DMS153 treated with DMSO at 0.1 percent for 48 hours (cell line): Measurements from ENCODE around the gene SNRPB.
A peak's percentile ranks its signal among the peaks of the same experiment; 100 is the strongest.
"Not testable (repeated sequence)": the region's sequence is repeated elsewhere in the genome, so short reads cannot be mapped to it uniquely, and the experiment has no call there.

Experiments
- DNase-seq: peaks from one replicate; lab custom pipeline; 2025; ENCODE audit not compliant: unreplicated experiment; lab: John Stamatoyannopoulos, UW

SNRPB gene

GRCh38 chr20:2470423-2471193 is at the start of gene SNRPB:
Gene SNRPB, minus strand, starts transcription at chr20:2470789. Its CDS starts 99 bp downstream, at chr20:2470690.
- DNase-seq: peak; percentile 96

- no peak for DNase-seq
Measured at GRCh38 chr20:2519115-2519809, 48.7 kb upstream of the SNRPB start.

DNA sequence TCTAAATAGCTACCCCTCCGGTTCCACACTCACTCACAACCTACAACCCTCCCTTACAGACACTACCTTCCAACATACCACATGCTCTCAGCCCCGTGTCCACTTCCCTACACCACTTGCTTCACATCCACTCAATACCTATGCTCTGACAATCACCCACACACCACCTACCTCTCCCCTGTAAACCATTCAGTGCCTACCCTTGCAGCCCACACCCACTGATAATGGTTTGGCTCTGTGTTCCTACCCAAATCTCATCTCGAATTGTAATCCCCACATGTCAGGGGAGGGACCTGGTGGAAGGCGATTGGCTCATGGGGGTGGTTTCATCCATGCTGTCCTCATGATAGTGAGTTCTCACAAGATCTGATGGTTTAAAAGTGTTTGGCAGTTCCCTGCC is 48.0 kb upstream of the SNRPB start:
- no peak for DNase-seq

- DNase-seq: no peak
Measured at GRCh38 chr20:2518096-2518495, 47.5 kb upstream of the SNRPB start.

DNA sequence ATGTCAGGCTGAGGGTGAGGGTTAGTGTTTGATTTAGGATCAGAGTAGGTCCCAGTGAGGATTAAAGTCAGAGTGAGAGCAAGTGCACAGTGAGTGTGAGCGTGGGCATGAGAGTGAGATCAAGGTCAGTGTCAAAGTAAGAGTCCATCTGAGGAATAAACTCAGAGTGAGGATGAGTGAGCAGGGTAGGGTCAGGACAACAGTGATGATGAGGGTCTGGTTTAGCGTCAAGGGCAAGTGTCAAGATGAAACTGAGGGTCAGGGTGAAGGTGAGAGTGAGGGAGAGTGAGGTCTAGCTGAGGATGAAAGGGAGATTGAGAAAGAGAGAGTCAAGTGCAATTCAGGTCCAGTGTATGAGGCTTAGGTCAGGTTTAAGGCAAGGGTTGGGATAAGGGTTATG is 45.8 kb upstream of the SNRPB start:
- DNase-seq: no peak

DNA sequence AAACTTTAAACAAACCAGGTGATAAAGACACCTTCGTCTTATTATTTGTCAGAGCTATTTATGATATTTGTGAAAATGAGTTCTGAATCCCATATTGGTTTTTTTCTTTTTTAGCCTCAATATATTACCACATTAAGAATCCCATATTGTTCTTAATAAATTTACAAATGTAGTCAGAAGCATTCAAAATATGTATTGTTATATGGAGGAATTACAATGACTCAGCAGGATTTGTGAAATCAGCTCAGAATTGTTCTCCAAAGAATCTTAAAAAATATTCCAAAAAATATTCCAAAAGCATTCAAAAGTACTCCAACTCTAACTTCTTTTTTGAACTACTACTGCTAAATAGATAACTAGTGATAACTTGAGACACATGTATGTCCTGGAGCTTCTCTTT is 44.6 kb upstream of the SNRPB start:
- DNase-seq: no peak

GRCh38 chr20:2509794-2510193 is 39.2 kb upstream of the SNRPB start:
- DNase-seq: no peak

- no peak for DNase-seq
Measured at GRCh38 chr20:2509468-2509781, 38.8 kb upstream of the SNRPB start.

DNA sequence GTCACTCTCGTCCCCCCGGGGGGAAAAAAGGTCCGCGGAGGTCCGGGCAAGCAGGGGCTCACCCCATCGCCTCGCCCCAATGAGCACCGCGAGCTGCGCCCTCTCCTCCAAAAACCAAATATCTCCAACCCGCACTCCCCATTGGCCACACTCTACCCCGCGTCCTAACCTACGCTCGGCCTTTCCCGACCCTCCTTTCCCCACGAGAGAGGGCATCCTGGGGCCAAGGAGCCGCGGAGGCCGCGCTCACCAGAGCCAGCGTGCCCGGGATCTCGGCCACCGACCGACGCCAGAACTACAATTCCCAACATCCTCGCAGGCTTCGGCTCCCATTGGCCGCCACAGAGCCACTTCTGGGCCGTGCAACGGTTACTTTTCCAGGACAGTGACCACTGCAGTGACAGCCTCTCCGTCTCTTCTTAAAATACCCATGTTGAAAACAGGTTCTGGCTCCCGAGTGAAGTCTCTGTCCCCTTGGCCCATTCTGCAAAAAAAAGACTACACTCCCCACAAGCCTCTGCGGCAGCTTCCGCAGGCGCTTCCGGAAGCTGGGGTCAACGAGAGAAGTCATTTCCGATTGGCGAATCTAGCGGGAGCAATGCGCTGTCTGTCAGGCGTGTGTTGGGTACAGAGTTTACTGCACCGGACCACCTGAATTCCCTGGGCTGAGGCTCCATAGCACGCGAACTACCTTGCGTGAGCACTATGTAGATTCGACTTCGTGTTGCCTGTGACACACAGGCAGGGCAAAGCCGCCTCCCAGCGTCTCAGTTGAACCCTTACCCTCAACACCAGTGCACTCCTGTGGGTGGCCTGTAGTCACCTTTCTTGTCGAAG is 38.3 kb upstream of the SNRPB start, which contains the start of gene ZNF343:
ZNF343 (minus strand) TSS at position 285 of the 837 bp plus-strand sequence. CDS start 15,020 bp downstream, outside the sequence.
- peak; percentile 70 for DNase-seq

- DNase-seq: no peak
Measured at GRCh38 chr20:2507875-2508630, 37.5 kb upstream of the SNRPB start.

GRCh38 chr20:2507464-2507863 is 36.9 kb upstream of the SNRPB start:
- no peak for DNase-seq

DNA sequence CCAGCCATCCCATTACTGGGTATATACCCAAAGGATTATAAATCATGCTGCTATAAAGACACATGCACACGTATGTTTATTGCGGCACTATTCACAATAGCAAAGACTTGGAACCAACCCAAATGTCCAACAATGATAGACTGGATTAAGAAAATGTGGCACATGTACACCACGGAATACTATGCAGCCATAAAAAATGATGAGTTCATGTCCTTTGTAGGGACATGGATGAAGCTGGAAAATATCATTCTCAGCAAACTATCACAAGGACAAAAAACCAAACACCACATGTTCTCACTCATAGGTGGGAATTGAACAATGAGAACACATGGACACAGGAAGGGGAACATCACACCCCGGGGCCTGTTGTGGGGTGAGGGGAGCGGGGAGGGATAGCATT is 35.8 kb upstream of the SNRPB start:
- not testable (repeated sequence) for DNase-seq

DNA sequence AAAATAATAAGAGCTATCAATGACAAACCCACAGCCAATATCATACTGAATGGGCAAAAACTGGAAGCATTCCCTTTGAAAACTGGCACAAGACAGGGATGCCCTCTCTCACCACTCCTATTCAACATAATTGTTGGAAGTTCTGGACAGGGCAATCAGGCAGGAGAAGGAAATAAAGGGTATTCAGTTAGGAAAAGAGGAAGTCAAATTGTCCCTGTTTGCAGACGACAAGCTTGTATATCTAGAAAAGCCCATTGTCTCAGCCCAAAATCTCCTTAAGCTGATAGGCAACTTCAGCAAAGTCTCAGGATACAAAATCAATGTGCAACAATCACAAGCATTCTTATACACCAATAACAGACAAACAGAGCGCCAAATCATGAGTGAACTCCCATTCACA is 34.2 kb upstream of the SNRPB start:
- DNase-seq: not testable (repeated sequence)

DNA sequence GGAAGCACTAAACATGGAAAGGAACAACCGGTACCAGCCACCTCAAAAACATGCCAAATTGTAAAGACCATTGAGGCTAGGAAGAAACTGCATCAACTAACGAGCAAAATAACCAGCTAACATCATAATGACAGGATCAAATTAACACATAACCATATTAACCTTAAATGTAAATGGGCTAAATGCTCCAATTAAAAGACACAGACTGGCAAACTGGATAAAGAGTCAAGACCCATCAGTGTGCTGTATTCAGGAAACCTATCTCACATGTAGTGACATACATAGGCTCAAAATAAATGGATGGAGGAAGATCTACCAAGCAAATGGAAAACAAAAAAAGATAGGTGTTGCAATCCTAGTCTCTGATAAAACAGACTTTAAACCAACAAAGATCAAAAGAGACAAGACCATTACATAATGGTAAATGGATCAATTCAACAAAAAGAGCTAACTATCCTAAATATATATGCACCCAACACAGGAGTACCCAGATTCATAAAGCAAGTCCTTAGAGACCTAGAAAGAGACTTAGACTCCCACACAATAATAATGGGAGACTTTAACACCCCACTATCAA is 32.3 kb upstream of the SNRPB start:
- DNase-seq: not testable (repeated sequence)

- no peak for DNase-seq
Measured at GRCh38 chr20:2485661-2486060, 15.1 kb upstream of the SNRPB start.

GRCh38 chr20:2485080-2485479 is 14.5 kb upstream of the SNRPB start:
- DNase-seq: no peak

DNA sequence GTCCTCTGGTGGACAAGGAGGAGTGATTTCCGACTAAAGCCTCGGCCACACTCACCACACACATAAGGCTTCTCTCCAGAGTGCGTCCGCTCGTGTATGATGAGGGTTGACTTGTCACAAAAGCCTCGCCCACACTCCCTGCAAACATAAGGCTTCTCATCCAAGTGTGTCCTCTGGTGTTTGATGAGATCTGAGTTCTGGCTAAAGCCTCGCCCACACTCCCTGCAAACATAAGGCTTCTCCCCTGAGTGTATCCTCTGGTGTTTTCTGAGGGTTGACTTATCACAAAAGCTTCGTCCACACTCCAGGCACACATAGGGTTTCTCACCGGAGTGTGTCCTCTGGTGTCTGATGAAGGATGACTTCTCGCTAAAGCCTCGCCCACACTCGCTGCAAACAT is 12.9 kb upstream of the SNRPB start:
- no peak for DNase-seq

DNA sequence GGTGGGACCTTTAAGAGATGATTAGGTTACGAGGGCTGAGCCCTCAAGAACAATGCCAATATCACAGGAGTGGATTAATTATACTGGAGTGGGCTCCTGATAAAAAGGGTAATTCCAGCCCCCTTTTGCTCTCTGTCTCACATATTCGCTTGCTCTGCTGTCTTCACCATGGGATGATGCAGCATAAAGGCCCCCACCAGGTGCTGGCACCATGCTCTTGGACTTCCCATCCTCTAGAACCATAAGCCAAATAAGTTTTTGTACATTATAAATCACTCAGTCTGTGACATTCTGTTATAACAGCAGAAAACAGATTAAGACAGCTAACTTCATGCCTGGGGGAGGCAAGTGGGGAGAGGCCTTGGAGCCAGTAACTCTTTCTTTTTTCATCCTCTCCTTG is 9.8 kb upstream of the SNRPB start:
- DNase-seq: no peak

- DNase-seq: no peak
Measured at GRCh38 chr20:2476742-2477615, 6.4 kb upstream of the SNRPB start.
